CD14-positive monocyte (primary cell): ENCODE results near the gene PBX4. TPM values are rescaled to one million over a fixed set of nuclear protein-coding genes. Genes with fewer than 3 reads are reported as not detected.

Experiments used
- DNase-seq, 3 donors: peaks; one replicate each; pipeline ENCODE4 v3.0.0-alpha.2; 2011 to 2022
- H2AFZ ChIP-seq: 2 replicates; pipeline ENCODE4 v1.6.0; 2012; ENCODE audit warnings: mild to moderate bottlenecking, low read depth, low read length, inconsistent platforms; ENCODE audit not compliant: insufficient read depth, poor library complexity, severe bottlenecking
- H3K27ac ChIP-seq, 2 donors: 1 replicate in 1 of 2; 2 replicates in 1 of 2; pipeline ENCODE4 v1.5.1; 2012 to 2013; ENCODE audit warnings: low read length in 2 of 2, control low read depth in 1 of 2, inconsistent platforms in 1 of 2, low read depth in 1 of 2, mild to moderate bottlenecking in 1 of 2
- H3K27me3 ChIP-seq, 2 donors: one replicate each; pipeline versions ENCODE4 v1.6.0 to v1.6.1; 2011 to 2013; ENCODE audit warnings: low read length in 2 of 2; ENCODE audit not compliant: control insufficient read depth in 2 of 2, insufficient read depth in 2 of 2
- H3K36me3 ChIP-seq, 2 donors: replicated peaks in 1 of 2; 1 replicate in 1 of 2; 2 replicates in 1 of 2; pipeline versions ENCODE4 v1.5.1 to v1.6.1; 2012 to 2013; ENCODE audit warnings: low read length in 2 of 2, control low read depth in 1 of 2, inconsistent platforms in 1 of 2, mild to moderate bottlenecking in 1 of 2; ENCODE audit not compliant: insufficient read depth in 2 of 2, control insufficient read depth in 1 of 2
- H3K4me1 ChIP-seq, 2 donors: 1 replicate in 1 of 2; 2 replicates in 1 of 2; pipeline versions ENCODE4 v1.5.1 to v1.6.1; 2012 to 2013; ENCODE audit warnings: low read length in 2 of 2, control low read depth in 1 of 2, inconsistent platforms in 1 of 2, mild to moderate bottlenecking in 1 of 2, moderate library complexity in 1 of 2; ENCODE audit not compliant: insufficient read depth in 2 of 2, control insufficient read depth in 1 of 2
- H3K4me2 ChIP-seq: replicated peaks from 2 replicates; pipeline ENCODE3; 2012; ENCODE audit warnings: low read length, moderate library complexity, mild to moderate bottlenecking; ENCODE audit not compliant: poor library complexity, severe bottlenecking; ENCODE audit errors: extremely low read depth
- H3K4me3 ChIP-seq, 3 experiments: fragments of 200-600 bp in 1 of 3; sonication (generic) in 1 of 3; replicated peaks in 1 of 3; 1 replicate in 2 of 3; 2 replicates in 1 of 3; pipeline ENCODE4 v1.5.1; 2011 to 2013; ENCODE audit warnings: low read length in 3 of 3, mild to moderate bottlenecking in 3 of 3, control low read depth in 2 of 3, low read depth in 2 of 3, inconsistent platforms in 1 of 3, moderate library complexity in 1 of 3
- H3K79me2 ChIP-seq: 2 replicates; pipeline ENCODE4 v1.6.0; 2012; ENCODE audit warnings: mild to moderate bottlenecking, control low read depth, inconsistent platforms, low read length, moderate library complexity; ENCODE audit not compliant: insufficient read depth
- H3K9ac ChIP-seq: 2 replicates; pipeline ENCODE4 v1.6.0; 2017; ENCODE audit warnings: low read length, mild to moderate bottlenecking; ENCODE audit not compliant: insufficient read depth, poor library complexity, severe bottlenecking
- H3K9me3 ChIP-seq, 2 donors: replicated peaks in 1 of 2; 1 replicate in 1 of 2; 2 replicates in 1 of 2; pipeline versions ENCODE4 v1.5.1 to v1.6.1; 2012 to 2013; ENCODE audit warnings: low read length in 2 of 2, control low read depth in 1 of 2; ENCODE audit not compliant: control insufficient read depth in 1 of 2, insufficient read depth in 1 of 2
- H4K20me1 ChIP-seq: 2 replicates; pipeline ENCODE4 v1.6.0; 2012; ENCODE audit warnings: mild to moderate bottlenecking, low read length, control low read depth, moderate library complexity; ENCODE audit not compliant: insufficient read depth
- H3K27ac Mint-ChIP-seq, 7 donors: one replicate each; pipeline ENCODE4 v1.8.0; 2020; ENCODE audit warnings: mild to moderate bottlenecking in 7 of 7, mixed read lengths in 7 of 7, moderate library complexity in 6 of 7, inconsistent platforms in 2 of 7
- H3K27me3 Mint-ChIP-seq, 3 donors: one replicate each; pipeline ENCODE4 v1.8.0; 2021 to 2022; ENCODE audit warnings: low read depth in 3 of 3, mild to moderate bottlenecking in 3 of 3, mixed read lengths in 3 of 3, moderate library complexity in 3 of 3, inconsistent platforms in 1 of 3
- H3K36me3 Mint-ChIP-seq, 2 donors: one replicate each; pipeline ENCODE4 v1.8.0; 2020; ENCODE audit warnings: mixed read lengths in 2 of 2, inconsistent platforms in 1 of 2, mild to moderate bottlenecking in 1 of 2
- H3K4me1 Mint-ChIP-seq: one replicate; pipeline ENCODE4 v1.8.0; 2020; ENCODE audit warnings: mild to moderate bottlenecking, mixed read lengths
- H3K4me3 Mint-ChIP-seq, 2 donors: one replicate each; pipeline ENCODE4 v1.8.0; 2020; ENCODE audit warnings: mild to moderate bottlenecking in 2 of 2, mixed read lengths in 2 of 2, moderate library complexity in 1 of 2
- H3K9me3 Mint-ChIP-seq, 7 donors: one replicate each; pipeline ENCODE4 v1.8.0; 2020 to 2022; ENCODE audit warnings: mixed read lengths in 7 of 7, mild to moderate bottlenecking in 6 of 7, moderate library complexity in 6 of 7, inconsistent platforms in 2 of 7
- CTCF ChIP-seq: fragments of 200-600 bp; IDR thresholded peaks from one replicate; pipeline ENCODE4 v1.8.0; 2022; ENCODE audit warnings: antibody characterized with exemption, mild to moderate bottlenecking
- WGBS: methylation state at CpG from one replicate; pipeline ENCODE4 v1.1.5; 2013; ENCODE audit warnings: missing lambda C conversion rate; ENCODE audit not compliant: insufficient coverage; 5-methylcytosine and 5-hydroxymethylcytosine counted together
- intact Hi-C, 2 donors: fragments of 100-400 bp; cut with micrococcal nuclease; formaldehyde crosslinking; loops; one replicate each; pipeline versions ENCODE4 v1.15.0 to v1.15.1; 2023
- polyA plus RNA-seq, 3 donors: library from polyadenylated mRNA; depleted of rRNA in 1 of 3; unstranded in 2 of 3; stranded (reverse) in 1 of 3; fragments of 300-500 nt in 2 of 3; fragments of >200 nt in 1 of 3; fragmentation: Illumina TruSeq in 2 of 3; gene quantifications; 1 replicate in 2 of 3; 2 replicates in 1 of 3; pipeline ENCODE4 v1.2.3, GENCODE V29; 2012 to 2021

Gene PBX4
- polyA plus RNA-seq, 3 donors: 2.4 TPM; not detected in 2

GRCh38 chr19:19551853-19552192 is 66.7 kb downstream of the PBX4 start:
- intact Hi-C loops: no loop called here
- Histone ChIP-seq H3K4me2 (no peak overlapping the region), H3K4me1 (peaks cover 0 to 3% of the 10 kb centered on the region in 2 donors), H3K4me3 (no peak overlapping the region), H3K79me2 (no peaks in the 10 kb centered on the region), H4K20me1 (no peaks in the 10 kb centered on the region), H3K9me3 (peaks cover 0 to 6% of the 10 kb centered on the region in 2 donors), H3K27me3 (no peaks in the 10 kb centered on the region), H3K9ac (no peak overlapping the region), H3K36me3 (no peaks in the 10 kb centered on the region), H2AFZ (no peak overlapping the region), H3K27ac (no peak overlapping the region)
- peaks cover 6% of the 10 kb centered on the region for H3K4me1 Mint-ChIP-seq
- H3K9me3 Mint-ChIP-seq: peaks cover 3 to 6% (median 5%) of the 10 kb centered on the region in 7 donors
- H3K36me3 Mint-ChIP-seq: no peaks in the 10 kb centered on the region
- H3K27ac Mint-ChIP-seq: no peak overlapping the region
- no peak overlapping the region for H3K4me3 Mint-ChIP-seq
- peaks cover 2 to 4% (median 3%) of the 10 kb centered on the region in 3 donors for H3K27me3 Mint-ChIP-seq
- WGBS: 81% methylated on average over 14 of the region's 14 CpGs
- TF ChIP-seq CTCF: no peak
- DNase-seq: no peak

GRCh38 chr19:19550972-19551852 is 67.3 kb downstream of the PBX4 start:
- no peak overlapping the region for H3K9ac ChIP-seq
- Mint-ChIP-seq H3K9me3 (peaks cover 3 to 6% (median 5%) of the 10 kb centered on the region in 7 donors), H3K4me1 (peaks cover 6% of the 10 kb centered on the region), H3K27me3 (peaks cover 2 to 4% (median 3%) of the 10 kb centered on the region in 3 donors), H3K27ac (peak overlapping the region in 2 of 7 donors; percentile 10 to 30), H3K36me3 (no peaks in the 10 kb centered on the region), H3K4me3 (no peak overlapping the region)
- DNase-seq: no peak
- no peaks in the 10 kb centered on the region for H3K27me3 ChIP-seq
- no peak overlapping the region for H2AFZ ChIP-seq
- H3K9me3 ChIP-seq: peaks cover 0 to 6% of the 10 kb centered on the region in 2 donors
- intact Hi-C loops: no loop called here
- H3K36me3 ChIP-seq: no peaks in the 10 kb centered on the region
- no peak overlapping the region for H3K27ac ChIP-seq
- H3K79me2 ChIP-seq: no peaks in the 10 kb centered on the region
- no peak overlapping the region for H3K4me2 ChIP-seq
- WGBS: 92% methylated on average over 10 of the region's 10 CpGs
- TF ChIP-seq CTCF: no peak
- peaks cover 0 to 3% of the 10 kb centered on the region in 2 donors for H3K4me1 ChIP-seq
- no peaks in the 10 kb centered on the region for H4K20me1 ChIP-seq
- H3K4me3 ChIP-seq: no peak overlapping the region
